ENCODE results near the gene MED10. TPM values are rescaled to one million over a fixed set of nuclear protein-coding genes. Genes with fewer than 3 reads are reported as not detected.
A peak's percentile ranks its signal among the peaks of the same experiment; 100 is the strongest.

The MED10 gene
- total and polyA plus RNA-seq, 2 donors (not counting 1 experiment from before 2014, with no cell fraction given): 49.9 to 50.9 TPM

GRCh38 chr5:6424700-6425099, 46.4 kb upstream of the MED10 start:
- Histone ChIP-seq H3K27me3 (replicated peaks in 1 of 4; ENCODE audit: control extremely low read depth in 1 of 4, control insufficient read depth in 3 of 4, insufficient read depth in 4 of 4, low read length in 3 of 4) (no peaks in the 10 kb centered on the region), H4K20me1 (ENCODE audit: control insufficient read depth, insufficient read depth, low read length, poor library complexity, severe bottlenecking) (no peaks in the 10 kb centered on the region), H2AFZ (ENCODE audit: insufficient read depth, low read depth, low read length, poor library complexity, severe bottlenecking) (no peak overlapping the region), H3K9me3 (ENCODE audit: control extremely low read depth in 1 of 3, control insufficient read depth in 2 of 3, insufficient read depth in 1 of 3, low read length in 2 of 3) (no peaks in the 10 kb centered on the region), H3K4me2 (replicated peaks; ENCODE audit: low read depth, low read length, poor library complexity, severe bottlenecking) (no peak overlapping the region), H3K36me3 (replicated peaks in 1 of 2; ENCODE audit: control extremely low read depth in 1 of 2, control insufficient read depth in 1 of 2, extremely low read depth in 1 of 2, insufficient read depth in 2 of 2, low read length in 1 of 2) (no peaks in the 10 kb centered on the region), H3K9ac (ENCODE audit: low read length) (no peak overlapping the region), H3K79me2 (ENCODE audit: control insufficient read depth, insufficient read depth, low read length) (no peaks in the 10 kb centered on the region), H3K4me3 (ENCODE audit: control extremely low read depth in 1 of 5, extremely low read depth in 1 of 5, insufficient read depth in 1 of 5, low read depth in 2 of 5, low read length in 4 of 5) (no peak overlapping the region), H3K4me1 (ENCODE audit: control insufficient read depth in 2 of 2, insufficient read depth in 2 of 2, low read length in 2 of 2) (no peaks in the 10 kb centered on the region), H3K27ac (ENCODE audit: low read length in 2 of 2) (no peak overlapping the region)
- DNase-seq (no peak), ATAC-seq (ENCODE audit: low read depth) (no peak)
- intact Hi-C loops (cut with micrococcal nuclease): no loop called here
- Mint-ChIP-seq H3K27me3 (peaks cover 17% of the 10 kb centered on the region), H3K27ac (no peak overlapping the region), H3K9me3 (ENCODE audit: insufficient read depth) (no peaks in the 10 kb centered on the region), H3K4me3 (no peak overlapping the region), H3K4me1 (no peaks in the 10 kb centered on the region)
- CTCF ChIA-PET: no interaction called here
- TF ChIP-seq CTCF (IDR thresholded peaks at IDR 0.05) (peak; percentile 25), EZH2 (IDR thresholded peaks at IDR 0.05; ENCODE audit: borderline replicate concordance, insufficient read depth, low read depth, low read length, poor library complexity, severe bottlenecking) (no peak)
- POLR2A ChIA-PET: no interaction called here

- Histone ChIP-seq H3K4me3 (ENCODE audit: control extremely low read depth in 1 of 5, extremely low read depth in 1 of 5, insufficient read depth in 1 of 5, low read depth in 2 of 5, low read length in 4 of 5) (no peak overlapping the region), H3K36me3 (replicated peaks in 1 of 2; ENCODE audit: control extremely low read depth in 1 of 2, control insufficient read depth in 1 of 2, extremely low read depth in 1 of 2, insufficient read depth in 2 of 2, low read length in 1 of 2) (no peaks in the 10 kb centered on the region), H3K27ac (ENCODE audit: low read length in 2 of 2) (no peak overlapping the region), H3K4me1 (ENCODE audit: control insufficient read depth in 2 of 2, insufficient read depth in 2 of 2, low read length in 2 of 2) (no peaks in the 10 kb centered on the region), H3K9ac (ENCODE audit: low read length) (no peak overlapping the region), H3K27me3 (replicated peaks in 1 of 4; ENCODE audit: control extremely low read depth in 1 of 4, control insufficient read depth in 3 of 4, insufficient read depth in 4 of 4, low read length in 3 of 4) (no peaks in the 10 kb centered on the region), H2AFZ (ENCODE audit: insufficient read depth, low read depth, low read length, poor library complexity, severe bottlenecking) (no peak overlapping the region), H4K20me1 (ENCODE audit: control insufficient read depth, insufficient read depth, low read length, poor library complexity, severe bottlenecking) (no peaks in the 10 kb centered on the region), H3K79me2 (ENCODE audit: control insufficient read depth, insufficient read depth, low read length) (no peaks in the 10 kb centered on the region), H3K9me3 (ENCODE audit: control extremely low read depth in 1 of 3, control insufficient read depth in 2 of 3, insufficient read depth in 1 of 3, low read length in 2 of 3) (no peaks in the 10 kb centered on the region), H3K4me2 (replicated peaks; ENCODE audit: low read depth, low read length, poor library complexity, severe bottlenecking) (no peak overlapping the region)
- peaks cover 17% of the 10 kb centered on the region for H3K27me3 Mint-ChIP-seq
- ATAC-seq (ENCODE audit: low read depth): no peak
- TF ChIP-seq EZH2 (IDR thresholded peaks at IDR 0.05; ENCODE audit: borderline replicate concordance, insufficient read depth, low read depth, low read length, poor library complexity, severe bottlenecking): no peak
- no peak overlapping the region for H3K27ac Mint-ChIP-seq
- WGBS (ENCODE audit: insufficient coverage): 80% methylated on average over 8 of the region's 8 CpGs
- DNase-seq: no peak
- CTCF ChIA-PET: no interaction called here
- intact Hi-C loops (cut with micrococcal nuclease): no loop called here
- no peaks in the 10 kb centered on the region for H3K4me1 Mint-ChIP-seq
- POLR2A ChIA-PET: no interaction called here
- no peak overlapping the region for H3K4me3 Mint-ChIP-seq
- H3K9me3 Mint-ChIP-seq (ENCODE audit: insufficient read depth): no peaks in the 10 kb centered on the region
These were observed 45.8 kb upstream of the MED10 start for GRCh38 chr5:6424110-6424659.
